Kidney (tissue), 14 donors: ENCODE results near the gene CHST3. TPM values are rescaled to one million over a fixed set of nuclear protein-coding genes. Genes with fewer than 3 reads are reported as not detected.

Experiments
- DNase-seq, 5 donors: peaks; one replicate each; pipeline ENCODE4 v3.0.0-alpha.2; 2013 to 2020
- FAIRE-seq: peaks from 2 replicates; lab custom pipeline; 2012; peaks lifted over from hg19 to GRCh38; lab: Jason Lieb, UNC
- H3K27ac ChIP-seq, 2 donors: one replicate each; pipeline ENCODE4 v1.7.0; 2013; ENCODE audit warnings: low read depth in 2 of 2, low read length in 2 of 2, inconsistent platforms in 1 of 2
- H3K27me3 ChIP-seq: one replicate; pipeline ENCODE4 v1.7.1; 2013; ENCODE audit warnings: low read length, inconsistent platforms; ENCODE audit not compliant: control insufficient read depth, insufficient read depth
- H3K36me3 ChIP-seq, 3 donors: one replicate each; pipeline versions ENCODE4 v1.7.0 to v1.7.1; 2013; ENCODE audit warnings: low read length in 3 of 3, control low read depth in 1 of 3, inconsistent platforms in 1 of 3; ENCODE audit not compliant: insufficient read depth in 3 of 3, control insufficient read depth in 2 of 3
- H3K4me1 ChIP-seq, 3 donors: one replicate each; pipeline versions ENCODE4 v1.7.0 to v1.7.1; 2013; ENCODE audit warnings: low read length in 3 of 3, inconsistent platforms in 1 of 3, low read depth in 1 of 3; ENCODE audit not compliant: control insufficient read depth in 2 of 3, insufficient read depth in 2 of 3
- H3K4me3 ChIP-seq, 3 donors: one replicate each; pipeline versions ENCODE4 v1.7.0 to v1.8.1; 2013; ENCODE audit warnings: low read length in 3 of 3, control low read depth in 1 of 3, inconsistent platforms in 1 of 3
- H3K9ac ChIP-seq, 3 donors: one replicate each; pipeline versions ENCODE4 v1.7.0 to v1.7.1; 2013; ENCODE audit warnings: low read length in 3 of 3, control low read depth in 1 of 3, inconsistent platforms in 1 of 3
- H3K9me3 ChIP-seq, 3 donors: one replicate each; pipeline versions ENCODE4 v1.7.0 to v1.7.1; 2013; ENCODE audit warnings: low read length in 3 of 3, control low read depth in 1 of 3, inconsistent platforms in 1 of 3; ENCODE audit not compliant: control insufficient read depth in 2 of 3, insufficient read depth in 1 of 3
- intact Hi-C: fragments of 100-400 bp; cut with DNase I; formaldehyde crosslinking; loops from one replicate; pipeline ENCODE4 v1.11.1; 2022
- polyA plus RNA-seq: library from polyadenylated mRNA; stranded (reverse); fragments of 350-450 nt; fragmentation: Illumina TruSeq; extraction: RNeasy Lipid Tissue Mini Kit (QIAGEN cat#74804); gene quantifications from one replicate; pipeline ENCODE4 v1.2.3, GENCODE V29; 2014; ENCODE audit warnings: low read depth, low replicate concordance; ENCODE audit not compliant: insufficient read depth
- total RNA-seq: library from RNA; stranded (reverse); fragmentation: NEBNext Ultra II Directional; extraction: Animal tissue kit (Norgen Biotek cat#: 25700); gene quantifications from one replicate; pipeline ENCODE4 v1.2.1, GENCODE V29; 2021
- TF ChIP-seq, protein P1 (sequence below): IDR thresholded peaks from 3 replicates; pipeline ENCODE4 v1.5.1; 2012; ENCODE audit warnings: mild to moderate bottlenecking, moderate library complexity, borderline replicate concordance; ENCODE audit not compliant: insufficient read depth; ENCODE audit errors: extremely low read depth
- donor health status: control.
- donor health status: control.
- donor health status: control.
- donor health status: control.
- donor health status: control.
- donor health status: DM: yes; HTN: yes; CAD: no.
- donor health status: Normal renal cell carcinoma (clear cell type).

Gene CHST3
- total and polyA plus RNA-seq, 2 donors from 2014 or later: 9.1 to 31.5 TPM

GRCh38 chr10:71982269-71983178 lies 18.3 kb downstream of the CHST3 start:
- intact Hi-C loops: no loop called here
- H3K9ac ChIP-seq: no peak overlapping the region
- H3K36me3 ChIP-seq: no peaks in the 10 kb centered on the region
- no peaks in the 10 kb centered on the region for H3K27me3 ChIP-seq
- peaks cover 7 to 39% (median 35%) of the 10 kb centered on the region in 3 donors for H3K4me1 ChIP-seq
- TF ChIP-seq, protein P1, sequence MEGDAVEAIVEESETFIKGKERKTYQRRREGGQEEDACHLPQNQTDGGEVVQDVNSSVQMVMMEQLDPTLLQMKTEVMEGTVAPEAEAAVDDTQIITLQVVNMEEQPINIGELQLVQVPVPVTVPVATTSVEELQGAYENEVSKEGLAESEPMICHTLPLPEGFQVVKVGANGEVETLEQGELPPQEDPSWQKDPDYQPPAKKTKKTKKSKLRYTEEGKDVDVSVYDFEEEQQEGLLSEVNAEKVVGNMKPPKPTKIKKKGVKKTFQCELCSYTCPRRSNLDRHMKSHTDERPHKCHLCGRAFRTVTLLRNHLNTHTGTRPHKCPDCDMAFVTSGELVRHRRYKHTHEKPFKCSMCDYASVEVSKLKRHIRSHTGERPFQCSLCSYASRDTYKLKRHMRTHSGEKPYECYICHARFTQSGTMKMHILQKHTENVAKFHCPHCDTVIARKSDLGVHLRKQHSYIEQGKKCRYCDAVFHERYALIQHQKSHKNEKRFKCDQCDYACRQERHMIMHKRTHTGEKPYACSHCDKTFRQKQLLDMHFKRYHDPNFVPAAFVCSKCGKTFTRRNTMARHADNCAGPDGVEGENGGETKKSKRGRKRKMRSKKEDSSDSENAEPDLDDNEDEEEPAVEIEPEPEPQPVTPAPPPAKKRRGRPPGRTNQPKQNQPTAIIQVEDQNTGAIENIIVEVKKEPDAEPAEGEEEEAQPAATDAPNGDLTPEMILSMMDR: no peak
- H3K9me3 ChIP-seq: no peaks in the 10 kb centered on the region
- FAIRE-seq (no peak), DNase-seq (no peak)
- no peak overlapping the region for H3K27ac ChIP-seq
- H3K4me3 ChIP-seq: no peak overlapping the region

GRCh38 chr10:71984126-71984808 lies 20.1 kb downstream of the CHST3 start:
- TF ChIP-seq, protein P1: no peak
- H3K4me3 ChIP-seq: no peak overlapping the region
- no peaks in the 10 kb centered on the region for H3K36me3 ChIP-seq
- intact Hi-C loops: no loop called here
- no peak overlapping the region for H3K9ac ChIP-seq
- H3K27ac ChIP-seq: peak overlapping the region; percentile 7 to 77
- no peak for FAIRE-seq
- peaks cover 7 to 30% (median 24%) of the 10 kb centered on the region in 3 donors for H3K4me1 ChIP-seq
- H3K27me3 ChIP-seq: no peaks in the 10 kb centered on the region
- no peaks in the 10 kb centered on the region for H3K9me3 ChIP-seq
- no peak for DNase-seq

GRCh38 chr10:71984809-71985388 lies 20.7 kb downstream of the CHST3 start:
- Histone ChIP-seq H3K9ac (no peak overlapping the region), H3K4me1 (peaks cover 4 to 26% (median 21%) of the 10 kb centered on the region in 3 donors), H3K36me3 (no peaks in the 10 kb centered on the region), H3K4me3 (no peak overlapping the region), H3K27ac (peak overlapping the region; percentile 7 to 77), H3K27me3 (no peaks in the 10 kb centered on the region), H3K9me3 (no peaks in the 10 kb centered on the region)
- no peak for FAIRE-seq
- DNase-seq: peak in 1 of 5 donors; percentile 71
- TF ChIP-seq, protein P1: no peak
- intact Hi-C loops: no loop called here
